GM23248 (cell line): ENCODE data around the gene SDE2.

Source experiments
- EZH2 ChIP-seq: fragments of 200-600 bp; sonication (generic); IDR thresholded peaks from 2 replicates; pipeline ENCODE4 v1.6.1; 2018; ENCODE audit warnings: antibody characterized with exemption, mild to moderate bottlenecking; ENCODE audit not compliant: insufficient read depth, poor library complexity, severe bottlenecking
- EZH2phosphoT487 ChIP-seq: fragments of 200-600 bp; sonication (generic); IDR thresholded peaks from 2 replicates; pipeline ENCODE4 v1.6.1; 2018; ENCODE audit warnings: antibody characterized with exemption, moderate library complexity, mild to moderate bottlenecking, low read depth; ENCODE audit not compliant: insufficient read depth

DNA sequence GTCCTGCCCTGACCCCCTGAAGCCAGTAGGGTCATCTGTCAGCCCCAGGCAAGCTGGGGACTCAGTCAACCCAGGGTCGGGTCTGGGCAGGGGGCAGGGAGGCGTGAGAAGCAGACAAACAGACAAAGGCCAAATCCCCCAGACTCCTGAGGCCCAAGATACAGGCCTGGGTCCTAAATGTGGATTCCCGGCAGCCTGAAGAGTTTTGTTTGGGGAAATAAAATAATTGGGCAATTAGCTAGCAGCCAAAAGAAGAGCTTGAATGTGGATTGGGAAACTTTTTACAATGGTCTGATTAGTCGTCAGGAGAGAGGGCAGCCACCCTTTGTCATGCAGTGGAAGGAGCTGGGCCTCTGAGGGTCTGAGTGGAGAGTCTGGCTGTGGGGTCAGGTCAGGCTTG, 53.6 kb downstream of the SDE2 start:
- TF ChIP-seq EZH2phosphoT487 (no peak), EZH2 (no peak)
